Epithelial cell of esophagus (primary cell): Measurements from ENCODE around the gene GABRB1.
A peak's percentile ranks its signal among the peaks of the same experiment; 100 is the strongest.

Source experiments
- DNase-seq: peaks from one replicate; pipeline ENCODE4 v3.0.0; 2010; ENCODE audit warnings: low read depth
- H3K4me3 ChIP-seq: 2 replicates; pipeline ENCODE4 v1.5.1; 2011; ENCODE audit warnings: mild to moderate bottlenecking, low read length, control low read depth
- TF ChIP-seq, protein P1 (sequence below): IDR thresholded peaks from 2 replicates; pipeline ENCODE4 v1.5.1; 2011; ENCODE audit warnings: low read depth, mild to moderate bottlenecking, low read length, control low read depth, inconsistent platforms; ENCODE audit not compliant: insufficient read depth; ENCODE audit errors: missing control alignments

The GABRB1 gene

DNA sequence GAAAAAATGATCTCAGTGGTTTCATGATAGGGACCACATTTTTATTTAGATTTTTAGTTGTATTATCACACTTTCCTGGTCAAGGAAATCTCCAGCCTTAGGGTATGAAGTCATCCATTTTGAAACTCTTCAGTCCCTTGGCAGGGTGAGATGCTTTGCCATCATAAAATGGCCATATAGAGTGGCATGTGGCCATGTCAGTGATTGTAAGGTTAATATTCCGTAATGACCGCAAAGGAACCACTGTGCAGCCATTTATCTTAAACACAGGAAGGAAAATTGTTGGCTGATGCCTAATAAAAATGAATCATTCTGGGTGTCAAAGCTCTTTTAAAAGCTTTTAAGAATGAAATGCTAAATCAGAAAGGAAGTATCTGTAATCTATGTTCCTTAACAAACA is 396.6 kb downstream of the GABRB1 start:
- TF ChIP-seq, protein P1, sequence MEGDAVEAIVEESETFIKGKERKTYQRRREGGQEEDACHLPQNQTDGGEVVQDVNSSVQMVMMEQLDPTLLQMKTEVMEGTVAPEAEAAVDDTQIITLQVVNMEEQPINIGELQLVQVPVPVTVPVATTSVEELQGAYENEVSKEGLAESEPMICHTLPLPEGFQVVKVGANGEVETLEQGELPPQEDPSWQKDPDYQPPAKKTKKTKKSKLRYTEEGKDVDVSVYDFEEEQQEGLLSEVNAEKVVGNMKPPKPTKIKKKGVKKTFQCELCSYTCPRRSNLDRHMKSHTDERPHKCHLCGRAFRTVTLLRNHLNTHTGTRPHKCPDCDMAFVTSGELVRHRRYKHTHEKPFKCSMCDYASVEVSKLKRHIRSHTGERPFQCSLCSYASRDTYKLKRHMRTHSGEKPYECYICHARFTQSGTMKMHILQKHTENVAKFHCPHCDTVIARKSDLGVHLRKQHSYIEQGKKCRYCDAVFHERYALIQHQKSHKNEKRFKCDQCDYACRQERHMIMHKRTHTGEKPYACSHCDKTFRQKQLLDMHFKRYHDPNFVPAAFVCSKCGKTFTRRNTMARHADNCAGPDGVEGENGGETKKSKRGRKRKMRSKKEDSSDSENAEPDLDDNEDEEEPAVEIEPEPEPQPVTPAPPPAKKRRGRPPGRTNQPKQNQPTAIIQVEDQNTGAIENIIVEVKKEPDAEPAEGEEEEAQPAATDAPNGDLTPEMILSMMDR, result no peak
- H3K4me3 ChIP-seq, result no peak overlapping the region
- no peak for DNase-seq

DNA sequence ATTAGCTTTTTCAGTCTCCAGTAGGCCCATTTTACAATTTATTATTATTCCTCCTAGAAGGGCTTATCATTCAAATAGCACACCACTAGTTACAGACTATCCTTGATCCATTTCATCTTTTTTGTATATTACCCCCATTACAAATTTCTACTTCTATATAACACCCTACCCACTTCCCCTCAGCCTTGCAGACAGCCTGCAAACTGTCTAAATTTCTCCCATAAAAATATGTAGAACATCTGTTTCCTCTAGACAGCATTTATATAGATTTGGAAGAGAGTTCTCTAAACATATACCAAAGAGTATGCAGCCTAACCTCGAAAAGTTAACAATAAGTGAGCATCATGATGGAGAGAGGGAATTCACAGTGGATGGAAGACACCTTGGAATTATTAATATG is 401.4 kb downstream of the GABRB1 start:
- no peak overlapping the region for H3K4me3 ChIP-seq
- TF ChIP-seq, protein P1, result no peak
- no peak for DNase-seq

DNA sequence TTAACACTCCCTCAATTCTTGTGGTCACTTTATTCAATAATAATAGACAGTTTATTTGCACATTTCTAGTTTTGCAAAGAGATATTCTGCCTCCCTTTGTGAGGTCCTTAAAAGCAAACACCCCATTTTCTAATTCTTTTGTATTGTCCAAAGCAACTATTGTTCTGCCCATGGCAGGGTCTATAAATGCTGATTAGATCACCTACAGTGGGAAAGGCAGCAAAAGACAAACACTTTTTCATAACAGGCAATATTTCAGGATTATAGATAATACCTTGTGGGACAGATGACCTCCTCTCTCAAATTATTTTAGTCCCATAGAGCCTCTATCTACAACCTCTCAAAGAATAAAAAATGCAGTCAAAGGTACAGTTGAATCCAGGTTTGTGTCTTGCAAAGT is 403.6 kb downstream of the GABRB1 start:
- TF ChIP-seq, protein P1, result no peak
- DNase-seq, result no peak
- H3K4me3 ChIP-seq, result no peak overlapping the region

DNA sequence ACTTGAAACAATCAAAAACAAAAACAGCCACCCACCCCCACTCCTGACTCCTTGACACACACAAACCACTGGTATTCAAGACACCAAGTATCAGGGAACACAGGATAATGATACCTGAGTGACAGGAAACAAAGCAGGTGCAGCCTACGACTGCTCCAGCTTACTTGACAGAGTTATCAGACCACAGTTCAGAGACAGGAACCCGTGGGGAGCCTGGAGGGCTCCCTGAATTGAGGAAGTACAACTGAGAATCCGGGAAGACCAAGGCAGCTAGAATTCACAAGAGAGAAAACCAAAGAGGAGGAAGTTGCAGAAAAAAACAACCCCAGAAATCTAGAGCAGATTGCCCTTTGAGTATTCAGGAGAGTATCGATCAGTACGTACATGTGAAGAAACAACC is 411.6 kb downstream of the GABRB1 start:
- H3K4me3 ChIP-seq, result no peak overlapping the region
- TF ChIP-seq, protein P1, result no peak
- DNase-seq, result no peak

DNA sequence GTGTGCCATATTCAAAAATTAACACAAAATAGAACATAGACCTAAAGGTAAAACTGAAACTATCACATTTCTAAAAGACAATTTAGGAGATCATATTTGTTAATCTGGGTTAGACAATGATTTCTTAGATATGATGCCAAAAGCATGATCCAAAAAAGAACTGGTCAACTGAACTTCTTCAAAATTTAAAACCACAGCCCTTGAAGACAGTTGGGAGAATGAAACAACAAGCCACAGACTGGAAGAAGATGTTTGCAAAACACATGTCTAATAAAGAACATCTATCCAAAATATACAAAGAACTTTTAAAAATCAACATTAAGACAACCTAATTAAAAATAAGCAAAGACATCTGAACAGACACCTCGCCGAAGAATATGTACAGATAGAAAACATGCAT is 412.7 kb downstream of the GABRB1 start:
- H3K4me3 ChIP-seq, result no peak overlapping the region
- DNase-seq, result no peak
- TF ChIP-seq, protein P1, result no peak

DNA sequence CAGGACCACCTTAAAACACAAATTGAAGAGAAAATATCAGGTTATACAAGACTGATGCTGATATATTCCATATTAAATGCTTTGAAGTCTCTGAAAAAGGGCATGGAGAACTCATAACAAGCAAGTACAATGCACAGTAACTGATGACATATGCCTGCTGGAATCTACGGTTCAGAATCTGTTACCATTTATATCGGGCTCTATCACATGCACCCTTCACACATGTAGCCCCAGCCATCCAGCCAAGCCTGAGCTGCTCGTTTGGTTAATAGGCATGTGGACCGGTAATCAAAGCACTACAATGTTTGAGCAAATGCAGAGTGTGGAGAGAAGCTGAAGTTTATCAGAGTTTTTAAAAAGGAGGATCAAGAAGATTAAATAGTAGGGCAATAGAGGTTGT is 420.3 kb downstream of the GABRB1 start:
- DNase-seq, result no peak
- TF ChIP-seq, protein P1, result no peak
- no peak overlapping the region for H3K4me3 ChIP-seq

DNA sequence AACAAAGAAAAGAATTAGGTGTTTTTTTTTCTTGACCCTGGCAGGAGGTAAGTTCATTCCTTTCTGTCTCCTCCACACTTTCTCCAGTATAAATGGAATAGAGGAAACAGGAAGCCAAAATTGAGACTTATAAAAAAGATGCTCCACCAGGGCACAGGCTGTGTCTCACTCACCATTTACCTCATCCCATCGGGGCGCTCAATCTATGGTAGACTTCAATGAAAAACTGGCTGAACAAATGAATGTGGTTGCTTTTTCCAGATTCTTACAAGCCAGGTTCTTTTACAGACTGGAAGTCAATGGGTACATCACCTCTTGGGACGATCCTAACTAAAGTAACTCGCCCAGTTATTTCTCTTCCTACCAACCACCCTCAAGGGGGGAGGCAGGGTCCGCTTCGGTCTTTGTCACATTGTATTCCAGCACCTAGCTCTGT is 431.4 kb downstream of the GABRB1 start:
- H3K4me3 ChIP-seq, result peak overlapping the region; percentile 79
- TF ChIP-seq, protein P1, result no peak
- DNase-seq, result peak; percentile 27
